HG02763 (cell line): ENCODE data around the gene HACD1.
A peak's percentile ranks its signal among the peaks of the same experiment; 100 is the strongest.
"Not testable (repeated sequence)": the region's sequence is repeated elsewhere in the genome, so short reads cannot be mapped to it uniquely, and the experiment has no call there.

Experiments
- ATAC-seq: cut with Tn5 transposase; IDR thresholded peaks from one replicate; pipeline ENCODE4 v1.9.1; 2021; ENCODE audit warnings: mild to moderate bottlenecking, moderate library complexity; ENCODE audit not compliant: unreplicated experiment

Gene HACD1

GRCh38 chr10:17643755-17644484 is 26.7 kb upstream of the HACD1 start, which contains the start of gene STAM:
Gene STAM (plus strand): TSS chr10:17644151. CDS start chr10:17644340, 189 bp downstream.
- ATAC-seq: peak; percentile 85

- ATAC-seq: peak; percentile 20
These were observed 26.2 kb upstream of the HACD1 start for GRCh38 chr10:17643339-17643754.

- no peak for ATAC-seq
These were observed 23.2 kb upstream of the HACD1 start for GRCh38 chr10:17640331-17640816.

GRCh38 chr10:17637869-17638268 is 20.7 kb upstream of the HACD1 start:
- ATAC-seq: no peak

- no peak for ATAC-seq
These were observed 16.2 kb upstream of the HACD1 start for GRCh38 chr10:17633353-17633752.

- ATAC-seq: not testable (repeated sequence)
These were observed 15.4 kb upstream of the HACD1 start for GRCh38 chr10:17632590-17632989.

- no peak for ATAC-seq
These were observed 9.5 kb upstream of the HACD1 start for GRCh38 chr10:17626656-17627055.

GRCh38 chr10:17624996-17625395 is 7.8 kb upstream of the HACD1 start:
- ATAC-seq: no peak

GRCh38 chr10:17622061-17622460 is 4.9 kb upstream of the HACD1 start:
- ATAC-seq: no peak

- peak; percentile 41 for ATAC-seq
These were observed 657 bp downstream of the HACD1 start for GRCh38 chr10:17616403-17617030.

GRCh38 chr10:17609523-17610079 is 7.6 kb downstream of the HACD1 start:
- no peak for ATAC-seq

GRCh38 chr10:17607603-17608332 is 9.4 kb downstream of the HACD1 start:
- ATAC-seq: no peak

- no peak for ATAC-seq
These were observed 10.1 kb downstream of the HACD1 start for GRCh38 chr10:17607060-17607459.

- no peak for ATAC-seq
These were observed 10.6 kb downstream of the HACD1 start for GRCh38 chr10:17606547-17607040.

- no peak for ATAC-seq
These were observed 11.2 kb downstream of the HACD1 start for GRCh38 chr10:17605936-17606335.

- no peak for ATAC-seq
These were observed 18.1 kb downstream of the HACD1 start for GRCh38 chr10:17599089-17599488.

- no peak for ATAC-seq
These were observed 19.8 kb downstream of the HACD1 start for GRCh38 chr10:17597386-17597785.

- ATAC-seq: no peak
These were observed 26.1 kb downstream of the HACD1 start for GRCh38 chr10:17590969-17591645.

GRCh38 chr10:17589316-17589715 is 27.9 kb downstream of the HACD1 start:
- not testable (repeated sequence) for ATAC-seq

- no peak for ATAC-seq
These were observed 28.8 kb downstream of the HACD1 start for GRCh38 chr10:17588420-17588819.
